NT2/D1 (cell line): ENCODE results near the gene EHF.

Experiments used
- DNase-seq: peaks from one replicate; pipeline ENCODE4 v3.0.0-alpha.2; 2011; ENCODE audit warnings: low read depth, low spot score
- H3K27me3 ChIP-seq: 2 replicates; pipeline ENCODE4 v1.6.0; 2011; ENCODE audit warnings: mild to moderate bottlenecking; ENCODE audit not compliant: insufficient read length, insufficient read depth
- H3K36me3 ChIP-seq: 2 replicates; pipeline ENCODE4 v1.6.1; 2011; ENCODE audit warnings: mild to moderate bottlenecking, low read length, mixed read lengths; ENCODE audit not compliant: insufficient read depth, insufficient read length
- H3K4me1 ChIP-seq: 2 replicates; pipeline ENCODE4 v1.5.1; 2011; ENCODE audit not compliant: insufficient read depth, insufficient read length
- H3K4me3 ChIP-seq: 2 replicates; pipeline ENCODE4 v1.5.1; 2011; ENCODE audit warnings: low read depth; ENCODE audit not compliant: insufficient read length
- H3K9ac ChIP-seq: 2 replicates; pipeline ENCODE4 v1.6.0; 2011; ENCODE audit warnings: low read depth; ENCODE audit not compliant: insufficient read length
- H3K9me3 ChIP-seq: 2 replicates; pipeline ENCODE4 v1.5.1; 2011; ENCODE audit warnings: mild to moderate bottlenecking, low read length; ENCODE audit not compliant: insufficient read depth
- SUZ12 ChIP-seq: IDR thresholded peaks from 2 replicates; pipeline ENCODE4 v1.6.1; 2011; ENCODE audit not compliant: insufficient read length, insufficient read depth; ENCODE audit errors: extremely low read depth
- YY1 ChIP-seq: IDR thresholded peaks from 2 replicates; pipeline ENCODE4 v1.6.1; 2011; ENCODE audit not compliant: insufficient read length, insufficient read depth
- ZNF274 ChIP-seq: IDR thresholded peaks from 2 replicates; pipeline ENCODE4 v1.6.1; 2011; ENCODE audit warnings: mild to moderate bottlenecking, low read depth, low read length

The EHF gene

DNA sequence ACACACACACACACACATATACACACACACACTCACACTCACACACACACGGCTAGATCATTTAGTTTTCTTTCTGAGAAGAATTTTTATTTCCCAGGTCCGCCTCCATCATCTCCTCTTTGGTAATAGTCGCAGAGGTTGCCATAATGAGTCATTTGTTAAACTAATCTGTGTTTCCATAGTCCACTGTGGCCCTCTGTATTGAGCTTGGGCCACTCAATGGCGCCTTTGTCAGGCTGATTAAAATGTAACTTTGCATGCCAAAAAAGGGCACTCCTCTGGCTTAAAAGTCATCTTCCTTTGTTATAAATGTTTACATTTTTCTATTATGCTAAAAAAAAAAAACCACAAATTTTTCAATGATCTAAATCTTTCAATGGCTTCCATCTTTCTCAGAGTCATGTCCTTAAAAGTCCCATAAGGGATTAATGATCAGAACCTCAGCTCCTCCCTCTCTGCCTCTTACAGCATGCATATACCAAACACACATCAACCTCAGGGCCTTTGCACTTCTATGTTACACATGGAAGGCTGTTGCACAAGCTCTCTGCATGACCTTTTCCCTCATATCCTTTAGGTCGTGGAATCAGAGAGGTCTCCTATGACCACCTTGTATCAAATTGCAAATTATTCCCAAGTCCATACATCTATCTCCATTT is 35.3 kb downstream of the EHF start:
- no peak overlapping the region for H3K9ac ChIP-seq
- TF ChIP-seq ZNF274 (no peak), YY1 (no peak), SUZ12 (no peak)
- no peaks in the 10 kb centered on the region for H3K27me3 ChIP-seq
- H3K4me1 ChIP-seq, result peaks cover 3% of the 10 kb centered on the region
- no peak for DNase-seq
- H3K36me3 ChIP-seq, result no peaks in the 10 kb centered on the region
- no peak overlapping the region for H3K4me3 ChIP-seq
- H3K9me3 ChIP-seq, result no peaks in the 10 kb centered on the region

GRCh38 chr11:34658071-34659015 is 37.5 kb downstream of the EHF start:
- H3K27me3 ChIP-seq, result no peaks in the 10 kb centered on the region
- no peaks in the 10 kb centered on the region for H3K36me3 ChIP-seq
- no peak overlapping the region for H3K9ac ChIP-seq
- no peaks in the 10 kb centered on the region for H3K4me1 ChIP-seq
- no peak for TF ChIP-seq YY1
- TF ChIP-seq ZNF274, result no peak
- no peak for TF ChIP-seq SUZ12
- H3K9me3 ChIP-seq, result no peaks in the 10 kb centered on the region
- no peak for DNase-seq
- no peak overlapping the region for H3K4me3 ChIP-seq

DNA sequence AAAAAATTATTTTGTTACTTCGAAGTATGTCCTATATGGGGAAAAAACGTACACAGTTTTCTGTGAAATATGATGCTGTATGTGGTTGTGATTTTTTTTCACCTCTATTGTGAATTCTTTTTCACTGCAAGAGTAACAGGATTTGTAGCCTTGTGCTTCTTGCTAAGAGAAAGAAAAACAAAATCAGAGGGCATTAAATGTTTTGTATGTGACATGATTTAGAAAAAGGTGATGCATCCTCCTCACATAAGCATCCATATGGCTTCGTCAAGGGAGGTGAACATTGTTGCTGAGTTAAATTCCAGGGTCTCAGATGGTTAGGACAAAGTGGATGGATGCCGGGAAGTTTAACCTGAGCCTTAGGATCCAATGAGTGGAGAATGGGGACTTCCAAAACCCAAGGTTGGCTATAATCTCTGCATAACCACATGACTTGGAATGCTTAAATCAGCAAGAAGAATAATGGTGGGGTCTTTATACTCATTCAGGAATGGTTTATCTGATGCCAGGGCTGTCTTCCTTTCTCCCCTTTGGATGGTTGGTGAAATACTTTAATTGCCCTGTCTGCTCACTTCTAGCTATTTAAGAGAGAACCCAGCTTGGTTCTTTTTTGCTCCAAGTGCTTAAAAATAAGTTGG is 38.3 kb downstream of the EHF start:
- Histone ChIP-seq H3K4me1 (no peaks in the 10 kb centered on the region), H3K27me3 (no peaks in the 10 kb centered on the region), H3K9me3 (no peaks in the 10 kb centered on the region), H3K9ac (no peak overlapping the region), H3K36me3 (no peaks in the 10 kb centered on the region), H3K4me3 (no peak overlapping the region)
- TF ChIP-seq SUZ12 (no peak), YY1 (no peak), ZNF274 (no peak)
- no peak for DNase-seq

DNA sequence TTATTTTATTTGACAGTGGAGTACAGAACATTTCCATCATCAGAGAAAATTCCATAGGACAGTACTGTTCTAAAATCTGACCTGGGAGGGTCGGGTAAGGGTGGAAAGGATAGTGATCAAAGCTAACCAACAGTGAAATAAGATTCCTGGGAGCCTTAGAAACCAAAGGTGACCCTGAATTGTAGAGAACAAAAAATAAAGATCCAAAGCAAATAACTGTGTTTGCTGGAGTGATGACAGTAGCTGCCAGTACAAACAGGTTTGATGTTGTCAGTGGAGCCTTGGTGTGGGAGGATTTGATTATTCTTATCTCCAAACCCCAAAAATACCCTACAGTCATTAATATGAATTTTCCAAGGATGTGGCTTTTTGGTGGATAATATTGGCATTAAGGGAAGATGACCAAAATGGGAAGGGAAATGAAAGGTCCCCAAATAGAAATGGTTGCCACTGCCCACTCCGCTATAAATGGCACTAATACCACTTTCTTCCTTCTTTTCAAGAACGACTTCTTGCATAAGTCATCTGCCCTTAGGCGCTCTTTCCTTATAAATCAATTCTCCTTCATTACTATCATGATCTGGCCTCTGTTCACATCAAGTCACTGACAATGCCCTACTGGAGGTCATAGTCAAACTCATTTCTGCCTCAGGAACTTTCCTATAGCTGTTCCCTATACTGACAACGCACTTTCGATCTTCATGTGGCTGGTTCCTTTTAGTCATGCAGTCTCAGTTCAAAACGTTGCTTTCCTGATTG is 44.4 kb downstream of the EHF start:
- DNase-seq, result no peak
- no peaks in the 10 kb centered on the region for H3K4me1 ChIP-seq
- TF ChIP-seq SUZ12, result no peak
- no peak for TF ChIP-seq YY1
- no peak for TF ChIP-seq ZNF274

GRCh38 chr11:34667810-34668582 is 47.1 kb downstream of the EHF start:
- TF ChIP-seq ZNF274 (no peak), YY1 (no peak), SUZ12 (no peak)
- H3K9me3 ChIP-seq, result no peaks in the 10 kb centered on the region
- no peak overlapping the region for H3K4me3 ChIP-seq
- no peaks in the 10 kb centered on the region for H3K4me1 ChIP-seq
- no peak overlapping the region for H3K9ac ChIP-seq
- DNase-seq, result no peak
- H3K27me3 ChIP-seq, result no peaks in the 10 kb centered on the region
- H3K36me3 ChIP-seq, result no peaks in the 10 kb centered on the region

More for the DNA sequence above, 44.4 kb downstream of the EHF start:
- no peak overlapping the region for H3K9ac ChIP-seq
- no peaks in the 10 kb centered on the region for H3K27me3 ChIP-seq
- no peak overlapping the region for H3K4me3 ChIP-seq
- H3K9me3 ChIP-seq, result no peaks in the 10 kb centered on the region
- no peaks in the 10 kb centered on the region for H3K36me3 ChIP-seq

GRCh38 chr11:34668583-34669053 is 47.7 kb downstream of the EHF start:
- Histone ChIP-seq H3K9me3 (no peaks in the 10 kb centered on the region), H3K4me1 (no peaks in the 10 kb centered on the region), H3K36me3 (no peaks in the 10 kb centered on the region), H3K4me3 (no peak overlapping the region), H3K27me3 (no peaks in the 10 kb centered on the region), H3K9ac (no peak overlapping the region)
- TF ChIP-seq ZNF274, result no peak
- no peak for TF ChIP-seq YY1
- TF ChIP-seq SUZ12, result no peak
- DNase-seq, result no peak
